ENCODE measurements around the gene SAT2. TPM values are rescaled to one million over a fixed set of nuclear protein-coding genes. Genes with fewer than 3 reads are reported as not detected.

The SAT2 gene
- polyA plus RNA-seq, 1 donor from 2014 or later, result 37.7 TPM

GRCh38 chr17:7591596-7591995, 36.0 kb downstream of the SAT2 start:
- Mint-ChIP-seq H3K27ac (no peak overlapping the region), H3K36me3 (peaks cover 2% of the 10 kb centered on the region), H3K4me3 (no peak overlapping the region), H3K4me1 (peaks cover 0 to 4% (median 0%) of the 10 kb centered on the region in 3 donors), H3K9me3 (no peaks in the 10 kb centered on the region), H3K27me3 (no peaks in the 10 kb centered on the region)

DNA sequence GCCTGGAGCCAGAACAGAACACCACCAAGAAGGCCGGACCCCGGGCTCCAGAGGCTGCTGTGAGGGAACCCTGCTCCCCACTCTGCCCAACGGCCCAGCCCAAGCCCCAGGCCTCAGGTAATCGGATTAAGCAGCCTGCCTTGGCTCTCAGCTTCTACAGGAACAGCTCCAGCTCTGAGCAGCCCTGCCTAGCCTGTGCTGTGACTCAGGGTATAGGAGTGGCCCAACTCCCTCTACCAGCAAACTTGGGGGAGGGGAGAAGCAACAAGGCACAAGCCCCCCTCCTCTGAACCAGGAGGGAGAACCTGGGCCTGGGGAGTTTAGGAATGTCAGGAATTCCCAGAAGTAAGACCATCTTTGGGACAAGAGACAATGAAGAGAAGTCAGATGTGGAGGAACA, 36.9 kb downstream of the SAT2 start:
- Mint-ChIP-seq H3K36me3 (peaks cover 2% of the 10 kb centered on the region), H3K27ac (no peak overlapping the region), H3K27me3 (no peaks in the 10 kb centered on the region), H3K4me1 (peaks cover 0 to 5% (median 0%) of the 10 kb centered on the region in 3 donors), H3K9me3 (no peaks in the 10 kb centered on the region), H3K4me3 (no peak overlapping the region)

DNA sequence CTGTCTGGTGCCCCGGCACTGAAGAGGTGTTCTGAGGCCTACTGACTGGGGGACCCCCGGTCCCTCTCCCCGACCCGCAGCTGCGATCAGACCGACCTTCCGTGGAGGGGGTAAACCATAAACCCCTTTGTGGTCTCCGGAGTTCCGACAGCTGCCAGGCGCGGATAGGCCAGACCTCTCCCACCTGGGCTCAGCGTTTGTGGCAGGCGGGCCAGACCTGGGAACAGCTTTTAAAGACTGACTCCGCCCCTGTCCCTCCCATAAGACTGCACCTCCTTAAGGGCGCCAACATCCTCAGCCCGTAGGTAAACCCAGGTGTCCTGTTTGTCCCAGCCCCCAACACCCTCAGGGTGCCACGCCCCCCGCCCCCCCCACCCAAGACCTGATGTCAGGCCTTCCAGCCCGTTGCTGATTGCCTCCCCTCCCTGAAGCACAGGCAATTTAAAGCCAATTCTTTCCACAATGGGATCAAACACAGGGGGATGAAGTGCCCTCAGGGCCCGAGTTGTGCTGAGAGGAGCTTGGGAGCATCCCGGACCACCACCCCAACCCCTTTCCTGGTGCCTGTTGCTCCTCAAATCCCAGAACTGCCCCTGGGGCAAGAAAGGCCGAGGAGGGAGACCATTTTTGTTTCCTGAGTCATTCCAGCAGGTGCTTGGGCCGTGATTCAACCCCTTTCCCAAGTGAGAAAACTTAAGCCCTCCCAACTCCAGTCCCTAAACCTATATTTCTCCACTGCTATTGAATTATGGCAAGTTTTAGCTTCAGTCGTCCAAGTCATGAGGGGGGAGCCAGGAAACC, 37.5 kb downstream of the SAT2 start, which contains the start of gene SOX15:
Gene SOX15 (minus strand): TSS at position 204 of the 801 bp plus-strand sequence. CDS start 418 bp downstream, outside the sequence.
- Mint-ChIP-seq H3K4me3 (peak within 1 kb of the TSS in 1 of 4 donors; percentile 17), H3K27ac (peak within 1 kb of the TSS in 1 of 3 donors; percentile 62)

GRCh38 chr17:7589204-7589868, 38.3 kb downstream of the SAT2 start:
- Mint-ChIP-seq H3K27me3 (no peaks in the 10 kb centered on the region), H3K4me1 (peaks cover 0 to 12% (median 5%) of the 10 kb centered on the region in 3 donors), H3K9me3 (no peaks in the 10 kb centered on the region), H3K36me3 (peaks cover 3% of the 10 kb centered on the region), H3K27ac (peak overlapping the region in 1 of 3 donors; percentile 62), H3K4me3 (peak overlapping the region in 1 of 4 donors; percentile 17)

More for the DNA sequence above, 37.5 kb downstream of the SAT2 start, which contains the start of gene SOX15:
- Mint-ChIP-seq H3K27me3 (no peaks in the 10 kb centered on the region), H3K4me1 (peaks cover 0 to 7% (median 1%) of the 10 kb centered on the region in 3 donors), H3K9me3 (no peaks in the 10 kb centered on the region), H3K36me3 (peaks cover 2% of the 10 kb centered on the region)

GRCh38 chr17:7588553-7589203, 38.9 kb downstream of the SAT2 start:
- H3K4me1 Mint-ChIP-seq, result peaks cover 4 to 13% (median 6%) of the 10 kb centered on the region in 3 donors
- no peaks in the 10 kb centered on the region for H3K9me3 Mint-ChIP-seq
- H3K27ac Mint-ChIP-seq, result peak overlapping the region in 1 of 3 donors; percentile 62
- no peaks in the 10 kb centered on the region for H3K27me3 Mint-ChIP-seq
- peaks cover 3% of the 10 kb centered on the region for H3K36me3 Mint-ChIP-seq
- H3K4me3 Mint-ChIP-seq, result peak overlapping the region in 1 of 4 donors; percentile 61

DNA sequence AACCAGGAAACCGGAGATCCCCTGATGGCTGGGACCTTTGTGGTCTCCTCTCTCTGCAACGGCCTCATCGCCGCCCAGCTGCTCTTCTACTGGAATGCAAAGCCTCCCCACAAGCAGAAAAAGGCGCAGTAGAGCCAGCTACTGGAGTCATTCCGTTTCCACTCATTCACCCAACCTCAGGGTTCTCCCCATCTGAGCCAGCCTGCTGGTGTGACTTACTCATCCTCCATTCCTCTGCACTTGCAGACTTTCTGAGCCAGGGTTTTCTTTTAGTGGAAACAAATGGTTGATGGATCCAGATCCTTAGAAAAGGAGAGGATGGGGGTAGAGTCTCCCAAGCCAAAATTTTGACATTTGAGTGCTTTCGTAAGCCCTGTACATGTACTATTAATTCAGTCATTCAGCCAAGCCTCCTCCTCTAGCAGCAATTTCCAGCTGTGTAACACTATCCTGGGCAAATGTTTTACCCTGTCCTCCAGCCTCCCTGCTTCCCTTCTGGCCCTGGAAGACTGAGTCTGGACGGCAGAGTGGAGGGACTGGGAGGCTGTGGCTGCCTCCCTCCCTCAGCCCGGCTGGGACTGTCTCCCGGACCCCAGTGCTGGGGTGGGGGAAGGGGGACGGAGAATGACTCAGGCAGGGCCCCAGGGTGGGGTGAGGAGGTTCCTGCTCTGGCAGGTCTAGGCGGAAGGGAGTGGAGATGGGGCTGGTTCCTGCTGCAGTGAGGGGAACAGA, 40.0 kb downstream of the SAT2 start:
- H3K4me1 Mint-ChIP-seq, result peaks cover 6 to 14% (median 8%) of the 10 kb centered on the region in 3 donors
- peak overlapping the region; percentile 6 to 61 (median 43) for H3K4me3 Mint-ChIP-seq
- H3K27me3 Mint-ChIP-seq, result no peaks in the 10 kb centered on the region

GRCh38 chr17:7586673-7587419, 40.8 kb downstream of the SAT2 start:
- H3K27ac Mint-ChIP-seq, result peak overlapping the region in 1 of 3 donors; percentile 56
- H3K4me1 Mint-ChIP-seq, result peaks cover 8 to 18% (median 13%) of the 10 kb centered on the region in 3 donors
- no peaks in the 10 kb centered on the region for H3K9me3 Mint-ChIP-seq
- no peaks in the 10 kb centered on the region for H3K27me3 Mint-ChIP-seq
- peak overlapping the region in 2 of 4 donors; percentile 34 to 61 for H3K4me3 Mint-ChIP-seq
- H3K36me3 Mint-ChIP-seq, result peaks cover 3% of the 10 kb centered on the region

More for the DNA sequence above, 40.0 kb downstream of the SAT2 start:
- Mint-ChIP-seq H3K36me3 (peaks cover 3% of the 10 kb centered on the region), H3K27ac (peak overlapping the region in 2 of 3 donors; percentile 19 to 56), H3K9me3 (no peaks in the 10 kb centered on the region)

- Mint-ChIP-seq H3K27me3 (no peaks in the 10 kb centered on the region), H3K27ac (peak within 1 kb of the TSS; percentile 97 to 100 (median 99)), H3K36me3 (peaks cover 3% of the 10 kb centered on the region), H3K9me3 (no peaks in the 10 kb centered on the region), H3K4me3 (peak within 1 kb of the TSS; percentile 97 to 100 (median 100)), H3K4me1 (peaks cover 16 to 38% (median 34%) of the 10 kb centered on the region in 3 donors)
Measured at GRCh38 chr17:7583253-7584109, 44.1 kb downstream of the SAT2 start, which contains the start of gene MPDU1. Gene MPDU1, plus strand, starts transcription at chr17:7583852. Its CDS starts 11 bp downstream, at chr17:7583863.

- peak overlapping the region; percentile 89 to 100 (median 98) for H3K4me3 Mint-ChIP-seq
- peaks cover 21 to 44% (median 38%) of the 10 kb centered on the region in 3 donors for H3K4me1 Mint-ChIP-seq
- no peaks in the 10 kb centered on the region for H3K9me3 Mint-ChIP-seq
Measured at GRCh38 chr17:7582396-7583252, 45.0 kb downstream of the SAT2 start.

GRCh38 chr17:7580604-7581575, 46.7 kb downstream of the SAT2 start:
- Mint-ChIP-seq H3K9me3 (no peaks in the 10 kb centered on the region), H3K27ac (peak overlapping the region; percentile 46 to 96 (median 70)), H3K27me3 (no peaks in the 10 kb centered on the region), H3K4me3 (peak overlapping the region in 3 of 4 donors; percentile 12 to 93 (median 90)), H3K4me1 (peaks cover 27 to 51% (median 44%) of the 10 kb centered on the region in 3 donors), H3K36me3 (peaks cover 5% of the 10 kb centered on the region)

More at GRCh38 chr17:7582396-7583252, 45.0 kb downstream of the SAT2 start:
- H3K36me3 Mint-ChIP-seq, result peaks cover 5% of the 10 kb centered on the region
- H3K27ac Mint-ChIP-seq, result peak overlapping the region; percentile 92 to 99 (median 93)
- H3K27me3 Mint-ChIP-seq, result no peaks in the 10 kb centered on the region
